Stomach smooth muscle (tissue), 2 donors: ENCODE results near the gene PAFAH2.

Experiments used
- H3K27ac ChIP-seq: one replicate; pipeline ENCODE4 v1.7.0; 2013; ENCODE audit warnings: mild to moderate bottlenecking, low read length, inconsistent platforms
- H3K27me3 ChIP-seq, 2 donors: one replicate each; pipeline ENCODE4 v1.7.0; 2013; ENCODE audit warnings: low read length in 2 of 2; ENCODE audit not compliant: insufficient read depth in 2 of 2, control insufficient read depth in 1 of 2
- H3K36me3 ChIP-seq, 2 donors: one replicate each; pipeline ENCODE4 v1.7.0; 2013; ENCODE audit warnings: low read length in 2 of 2; ENCODE audit not compliant: control insufficient read depth in 2 of 2, insufficient read depth in 2 of 2
- H3K4me1 ChIP-seq: one replicate; pipeline ENCODE4 v1.7.0; 2013; ENCODE audit warnings: low read length; ENCODE audit not compliant: control insufficient read depth, insufficient read depth
- H3K4me3 ChIP-seq, 2 donors: one replicate each; pipeline ENCODE4 v1.7.0; 2013; ENCODE audit warnings: low read length in 2 of 2
- H3K9ac ChIP-seq, 2 donors: one replicate each; pipeline ENCODE4 v1.7.0; 2013; ENCODE audit warnings: low read length in 2 of 2, mild to moderate bottlenecking in 1 of 2
- H3K9me3 ChIP-seq, 2 donors: one replicate each; pipeline ENCODE4 v1.7.0; 2013; ENCODE audit warnings: low read length in 2 of 2; ENCODE audit not compliant: control insufficient read depth in 2 of 2
- donor health status: healthy.
- donor health status: Pancreatic carcinoma.

PAFAH2 gene

DNA sequence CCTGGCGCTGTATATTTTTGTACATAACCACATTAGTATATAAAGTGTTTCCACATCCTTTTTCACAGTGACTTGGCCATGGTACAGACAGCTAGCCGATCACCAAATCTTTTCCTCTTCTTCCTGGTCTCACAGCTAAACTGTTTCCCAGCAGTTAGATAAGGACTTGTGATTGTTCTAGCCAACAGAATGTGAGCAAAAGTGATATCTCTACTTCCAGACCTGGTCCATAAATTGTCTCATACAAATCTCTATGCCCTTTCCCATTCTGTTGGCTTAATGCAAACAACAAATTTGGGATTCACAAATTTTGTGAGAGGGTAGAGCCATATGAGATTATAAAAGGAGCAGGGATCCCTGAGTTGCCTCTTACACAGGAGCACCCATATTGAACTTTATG is 19.5 kb downstream of the PAFAH2 start:
- no peak overlapping the region for H3K9ac ChIP-seq
- no peaks in the 10 kb centered on the region for H3K9me3 ChIP-seq
- H3K36me3 ChIP-seq = peaks cover 38 to 42% of the 10 kb centered on the region in 2 donors
- H3K27me3 ChIP-seq = no peaks in the 10 kb centered on the region
- no peaks in the 10 kb centered on the region for H3K4me1 ChIP-seq
- H3K27ac ChIP-seq = no peak overlapping the region
- no peak overlapping the region for H3K4me3 ChIP-seq

DNA sequence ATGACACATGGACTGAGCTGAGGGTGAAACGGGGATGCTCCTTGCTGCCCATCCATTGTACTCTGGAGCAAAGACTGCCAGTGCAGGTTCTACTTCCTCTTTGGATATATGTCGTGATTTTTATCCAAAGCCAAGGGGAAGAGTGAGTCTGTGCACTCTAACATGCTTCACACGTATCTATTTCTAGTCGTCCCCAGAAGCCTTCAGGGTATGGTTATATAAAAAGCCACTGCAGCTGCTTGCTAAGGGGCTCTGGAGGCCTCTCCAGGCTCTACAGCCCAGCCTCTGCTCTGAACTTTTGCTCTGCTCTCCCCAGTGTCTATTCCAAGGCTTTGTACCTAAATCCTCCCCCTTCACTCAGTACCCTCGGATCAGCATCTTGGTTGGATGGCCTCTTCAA is 20.1 kb downstream of the PAFAH2 start:
- H3K9ac ChIP-seq = no peak overlapping the region

DNA sequence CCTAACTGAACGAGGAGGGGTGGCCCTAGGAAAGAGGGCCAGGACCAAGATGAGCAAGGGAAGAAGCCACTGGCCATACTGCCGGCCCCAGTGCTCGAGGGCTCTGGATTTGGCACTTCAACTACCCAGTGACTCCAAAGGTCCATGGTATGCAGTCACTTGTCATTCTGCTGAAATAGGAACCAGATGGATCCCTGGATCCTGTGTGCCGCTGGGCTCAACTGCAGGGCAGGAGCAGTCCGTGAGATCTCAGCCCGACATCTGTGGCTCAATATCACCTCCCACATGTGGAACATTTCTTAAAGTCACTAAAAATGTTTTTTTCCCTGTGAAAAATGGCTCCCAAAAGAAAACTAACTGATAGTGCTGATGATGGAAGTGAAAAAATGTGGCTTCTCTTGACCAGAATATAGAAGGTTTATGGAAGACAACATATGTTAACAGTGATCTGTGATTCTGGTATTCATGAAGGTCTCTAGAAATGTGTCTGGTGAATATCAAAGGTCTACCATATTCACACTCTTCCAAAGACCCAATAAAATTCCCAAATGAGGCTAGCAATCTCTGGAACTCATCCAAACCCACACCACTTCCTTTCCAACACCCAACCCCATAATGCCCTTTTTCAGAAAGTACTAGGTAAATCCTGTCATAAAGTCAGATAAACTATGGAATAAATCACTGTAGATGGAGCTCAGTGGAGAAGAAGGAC is 24.1 kb downstream of the PAFAH2 start:
- H3K27me3 ChIP-seq = no peaks in the 10 kb centered on the region
- no peak overlapping the region for H3K27ac ChIP-seq
- no peaks in the 10 kb centered on the region for H3K9me3 ChIP-seq
- no peak overlapping the region for H3K9ac ChIP-seq
- peaks cover 24 to 42% of the 10 kb centered on the region in 2 donors for H3K36me3 ChIP-seq
- H3K4me1 ChIP-seq = no peaks in the 10 kb centered on the region
- no peak overlapping the region for H3K4me3 ChIP-seq

More for the DNA sequence above, 20.1 kb downstream of the PAFAH2 start:
- H3K27me3 ChIP-seq = no peaks in the 10 kb centered on the region
- peaks cover 37 to 41% of the 10 kb centered on the region in 2 donors for H3K36me3 ChIP-seq
- no peaks in the 10 kb centered on the region for H3K9me3 ChIP-seq
- H3K4me3 ChIP-seq = no peak overlapping the region
- no peak overlapping the region for H3K27ac ChIP-seq
- no peaks in the 10 kb centered on the region for H3K4me1 ChIP-seq

DNA sequence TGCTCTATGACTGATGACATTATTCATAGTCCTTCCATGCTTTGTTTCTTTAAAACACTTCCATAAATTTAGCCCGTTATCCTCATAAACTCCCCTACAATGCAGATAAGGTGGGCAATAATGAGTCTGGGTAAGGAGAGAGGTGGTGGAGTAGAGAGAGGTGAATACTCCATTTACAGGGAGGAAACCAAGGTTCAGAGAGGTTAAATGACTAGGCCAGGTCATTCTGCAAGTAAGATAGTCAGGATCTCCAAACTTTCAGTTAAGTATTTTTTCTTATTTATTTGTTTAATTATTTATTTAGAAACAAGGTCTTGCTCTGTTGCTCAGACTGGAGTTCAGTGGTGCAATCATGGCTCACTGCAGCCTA is 26.1 kb downstream of the PAFAH2 start:
- Histone ChIP-seq H3K9me3 (no peaks in the 10 kb centered on the region), H3K4me3 (no peak overlapping the region), H3K27me3 (no peaks in the 10 kb centered on the region), H3K36me3 (peaks cover 32 to 40% of the 10 kb centered on the region in 2 donors), H3K27ac (no peak overlapping the region), H3K4me1 (no peaks in the 10 kb centered on the region), H3K9ac (no peak overlapping the region)

DNA sequence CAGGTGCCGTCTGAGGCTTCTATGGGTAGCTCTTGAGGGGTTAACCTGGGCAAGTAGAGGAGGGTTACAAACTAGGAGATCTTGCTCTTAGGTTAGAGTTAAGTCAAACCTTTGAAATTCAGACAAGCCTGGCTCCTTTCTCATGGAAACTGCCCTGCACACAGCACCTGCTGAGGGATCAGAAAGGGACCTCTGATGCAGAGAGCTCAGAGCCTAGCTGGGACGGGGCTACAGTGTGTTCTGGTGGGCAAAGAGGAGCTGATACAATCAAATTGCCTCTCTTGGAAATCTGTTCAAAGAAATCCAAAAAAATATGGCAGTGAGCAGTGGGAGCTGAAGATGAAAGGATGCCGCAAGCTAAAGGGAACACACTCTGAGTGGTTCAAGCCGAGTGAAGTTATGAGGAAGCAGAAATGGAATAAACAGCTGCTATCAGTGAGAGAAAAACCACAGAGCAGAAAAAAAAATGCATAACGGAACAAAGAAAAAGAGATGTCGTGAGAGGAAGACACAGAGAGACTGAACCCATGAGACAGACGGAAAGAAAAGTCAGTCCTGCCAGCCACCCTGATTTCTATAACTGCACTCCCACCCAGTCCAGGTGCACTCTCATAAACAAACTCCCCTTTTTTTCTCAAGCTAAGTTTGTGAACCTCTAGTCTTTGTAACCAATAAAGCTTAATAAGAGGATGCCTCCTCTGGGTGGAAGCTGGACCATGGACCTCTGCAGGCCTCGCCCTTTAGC is 26.6 kb downstream of the PAFAH2 start:
- Histone ChIP-seq H3K9me3 (no peaks in the 10 kb centered on the region), H3K4me1 (no peaks in the 10 kb centered on the region), H3K27me3 (no peaks in the 10 kb centered on the region), H3K36me3 (peaks cover 32 to 37% of the 10 kb centered on the region in 2 donors), H3K9ac (no peak overlapping the region), H3K27ac (no peak overlapping the region), H3K4me3 (no peak overlapping the region)

DNA sequence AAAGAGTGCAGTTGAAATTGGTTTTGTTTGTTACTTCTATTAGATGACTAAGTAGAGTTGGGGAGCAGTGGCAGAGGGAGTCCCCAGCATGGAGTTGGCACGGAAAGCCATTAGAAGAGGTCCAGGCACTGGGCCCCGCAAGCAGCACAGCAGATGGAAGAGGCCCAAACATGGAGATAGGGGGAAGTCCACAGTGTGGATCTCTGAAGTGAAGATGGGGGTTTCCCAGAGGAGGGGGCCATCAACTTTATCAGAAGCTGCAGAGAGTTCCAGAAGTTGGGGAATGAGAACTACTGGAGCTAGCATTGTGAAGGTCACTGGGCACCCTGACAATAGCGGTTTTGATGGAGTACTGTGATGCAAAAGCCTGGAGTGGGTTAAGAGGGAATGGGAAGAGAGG is 30.6 kb downstream of the PAFAH2 start:
- no peak overlapping the region for H3K9ac ChIP-seq
- no peak overlapping the region for H3K27ac ChIP-seq
- H3K27me3 ChIP-seq = no peaks in the 10 kb centered on the region
- H3K9me3 ChIP-seq = no peaks in the 10 kb centered on the region
- no peak overlapping the region for H3K4me3 ChIP-seq
- H3K4me1 ChIP-seq = no peaks in the 10 kb centered on the region
- H3K36me3 ChIP-seq = peaks cover 20 to 26% of the 10 kb centered on the region in 2 donors

DNA sequence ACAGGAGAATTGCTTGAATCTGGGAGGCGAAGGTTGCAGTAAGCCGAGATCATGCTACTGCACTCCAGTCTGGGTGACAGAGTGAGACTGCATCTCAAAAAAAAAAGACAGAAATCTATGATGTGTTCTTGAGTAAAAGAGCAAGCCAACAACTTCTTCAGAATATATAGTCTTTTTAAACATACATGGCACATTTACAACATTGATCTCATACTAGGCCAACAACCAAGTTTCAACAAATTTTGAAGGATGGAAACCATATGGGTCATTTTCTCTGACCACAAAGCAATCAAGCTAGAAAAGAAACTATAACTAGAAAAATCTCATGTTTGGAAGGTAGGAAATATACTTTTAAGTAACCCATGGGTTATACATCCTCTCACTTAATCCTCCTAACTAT is 38.3 kb downstream of the PAFAH2 start:
- Histone ChIP-seq H3K4me3 (no peak overlapping the region), H3K4me1 (no peaks in the 10 kb centered on the region), H3K27ac (no peak overlapping the region), H3K27me3 (no peaks in the 10 kb centered on the region), H3K36me3 (peaks cover 18 to 40% of the 10 kb centered on the region in 2 donors), H3K9ac (no peak overlapping the region), H3K9me3 (no peaks in the 10 kb centered on the region)

DNA sequence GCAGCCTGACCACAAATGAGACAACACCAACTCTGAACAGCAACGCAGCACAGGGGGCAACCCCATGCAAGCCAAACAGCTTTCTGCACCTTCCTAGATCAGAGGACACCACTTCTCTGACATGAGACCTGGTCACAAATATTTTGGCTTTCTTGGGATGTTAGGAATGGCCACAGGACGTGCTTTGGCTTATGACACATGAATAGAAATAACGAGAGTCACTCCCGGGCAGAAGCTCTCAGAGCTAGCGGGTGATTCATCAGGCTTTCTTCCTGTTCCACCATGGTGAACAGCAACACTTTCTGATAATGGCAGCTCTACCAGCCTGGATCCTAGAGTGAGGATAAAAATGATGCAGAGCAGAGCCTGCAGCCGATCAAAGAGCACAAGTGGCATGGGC is 39.4 kb downstream of the PAFAH2 start:
- no peaks in the 10 kb centered on the region for H3K9me3 ChIP-seq
- H3K9ac ChIP-seq = no peak overlapping the region
- no peak overlapping the region for H3K27ac ChIP-seq
- peaks cover 14 to 36% of the 10 kb centered on the region in 2 donors for H3K36me3 ChIP-seq
- no peaks in the 10 kb centered on the region for H3K27me3 ChIP-seq
- no peak overlapping the region for H3K4me3 ChIP-seq
- peaks cover 2% of the 10 kb centered on the region for H3K4me1 ChIP-seq

DNA sequence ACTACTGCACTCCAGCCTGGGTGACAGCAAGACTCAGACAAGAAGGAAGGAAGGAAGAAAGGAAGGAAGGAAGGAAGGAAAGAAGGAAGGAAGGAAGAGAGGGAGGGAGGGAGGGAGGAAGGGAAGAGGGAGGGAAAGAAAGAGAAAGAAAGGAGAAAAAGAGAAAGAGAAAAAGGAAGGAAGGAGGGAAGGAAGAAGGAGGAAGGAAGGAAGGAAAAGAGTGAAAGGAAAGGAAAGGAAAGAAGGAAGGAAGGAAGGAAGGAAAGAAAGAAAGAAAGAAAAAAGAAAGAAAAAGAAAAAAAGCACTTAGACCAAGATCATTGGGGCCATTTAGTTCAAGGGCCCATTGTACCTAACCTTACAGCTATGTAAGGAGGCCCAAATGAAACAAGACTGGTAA is 42.3 kb downstream of the PAFAH2 start:
- Histone ChIP-seq H3K4me3 (no peak overlapping the region), H3K36me3 (peaks cover 8 to 14% of the 10 kb centered on the region in 2 donors), H3K27ac (no peak overlapping the region), H3K27me3 (no peaks in the 10 kb centered on the region), H3K9ac (no peak overlapping the region), H3K9me3 (no peaks in the 10 kb centered on the region), H3K4me1 (peaks cover 13% of the 10 kb centered on the region)

DNA sequence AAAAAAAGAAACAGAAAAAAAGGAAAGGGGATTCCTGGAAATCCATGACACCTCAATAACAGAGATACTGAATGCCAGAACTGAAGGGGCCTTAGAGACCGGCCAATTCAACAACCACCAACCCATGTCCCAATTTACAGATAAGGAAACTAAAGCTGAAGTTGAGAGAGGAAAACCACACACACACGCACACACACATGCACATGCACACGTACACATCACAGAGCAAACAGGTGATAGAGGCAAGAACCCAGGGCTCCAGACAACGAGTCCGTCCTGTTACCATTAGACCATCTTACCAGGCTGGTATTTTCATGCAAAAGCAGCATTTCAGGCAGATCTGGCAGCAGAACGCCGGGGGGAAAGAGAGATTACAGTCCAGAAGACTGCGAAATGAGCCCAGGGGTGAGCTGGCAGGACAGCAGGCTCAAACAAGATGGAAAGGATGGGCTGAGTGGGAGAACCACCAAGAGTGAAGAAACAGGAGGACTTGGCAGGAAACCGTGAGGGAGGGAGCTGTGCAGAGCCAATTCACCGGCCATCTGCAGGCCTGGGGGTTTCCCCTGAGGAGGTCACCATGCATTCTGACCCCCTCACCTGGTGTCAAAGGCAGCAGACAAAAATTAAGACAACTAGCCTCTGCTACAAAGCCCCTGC is 43.5 kb downstream of the PAFAH2 start:
- H3K9me3 ChIP-seq = no peaks in the 10 kb centered on the region
- H3K4me3 ChIP-seq = no peak overlapping the region
- no peaks in the 10 kb centered on the region for H3K27me3 ChIP-seq
- H3K27ac ChIP-seq = no peak overlapping the region
- peaks cover 2 to 9% of the 10 kb centered on the region in 2 donors for H3K36me3 ChIP-seq
- no peak overlapping the region for H3K9ac ChIP-seq
- H3K4me1 ChIP-seq = peaks cover 13% of the 10 kb centered on the region
